ENCODE results near the gene KCTD15. TPM values are rescaled to one million over a fixed set of nuclear protein-coding genes. Genes with fewer than 3 reads are reported as not detected.
A peak's percentile ranks its signal among the peaks of the same experiment; 100 is the strongest.

KCTD15 gene
- total and polyA plus RNA-seq, 10 donors = 7.6 to 31.8 (median 19.2) TPM

GRCh38 chr19:33811246-33811645, 14.6 kb downstream of the KCTD15 start:
- TF ChIP-seq POLR2A (IDR thresholded peaks at IDR 0.05) = no peak
- no peak for TF ChIP-seq CTCF (IDR thresholded peaks at IDR 0.05 in 8 of 11, conservative IDR thresholded peaks at IDR 0.05 in 3 of 11)
- no peak for TF ChIP-seq POLR2AphosphoS5 (IDR thresholded peaks at IDR 0.05)
- no peak overlapping the region for H3K4me3 ChIP-seq
- peaks cover 0 to 60% (median 18%) of the 10 kb centered on the region in 6 donors for H3K36me3 ChIP-seq
- H3K27me3 ChIP-seq (replicated peaks in 1 of 7) = no peaks in the 10 kb centered on the region
- intact Hi-C loops (cut with DNase I; ENCODE audit: low total_unique reads) = no loop called here
- peaks cover 0 to 45% (median 6%) of the 10 kb centered on the region in 6 donors for H3K4me1 ChIP-seq
- H3K9me3 ChIP-seq = no peaks in the 10 kb centered on the region
- 95 to 97% (median 95%) methylated on average over 38 to 41 of the region's 41 CpGs for WGBS, 5 donors
- DNase-seq = peak; percentile 69
- no peak overlapping the region for H3K27ac ChIP-seq

GRCh38 chr19:33811736-33812387, 15.2 kb downstream of the KCTD15 start:
- no peaks in the 10 kb centered on the region for H3K27me3 ChIP-seq (replicated peaks in 1 of 7)
- peaks cover 0 to 38% (median 7%) of the 10 kb centered on the region in 6 donors for H3K4me1 ChIP-seq
- TF ChIP-seq POLR2AphosphoS5 (IDR thresholded peaks at IDR 0.05) (no peak), POLR2A (IDR thresholded peaks at IDR 0.05) (no peak), CTCF (IDR thresholded peaks at IDR 0.05 in 8 of 11, conservative IDR thresholded peaks at IDR 0.05 in 3 of 11) (no peak)
- no peak overlapping the region for H3K27ac ChIP-seq
- intact Hi-C loops (cut with DNase I; ENCODE audit: low total_unique reads) = no loop called here
- peaks cover 0 to 56% (median 18%) of the 10 kb centered on the region in 6 donors for H3K36me3 ChIP-seq
- DNase-seq = peak; percentile 47
- H3K9me3 ChIP-seq = no peaks in the 10 kb centered on the region
- WGBS, 5 donors = 71 to 82% (median 77%) methylated on average over 13 to 14 of the region's 14 CpGs
- no peak overlapping the region for H3K4me3 ChIP-seq

- H3K4me3 ChIP-seq = no peak overlapping the region
- H3K9me3 ChIP-seq = no peaks in the 10 kb centered on the region
- H3K36me3 ChIP-seq = peaks cover 0 to 48% (median 18%) of the 10 kb centered on the region in 6 donors
- WGBS, 5 donors = 85 to 92% (median 91%) methylated on average over 10 to 28 of the region's 28 CpGs
- intact Hi-C loops (cut with DNase I; ENCODE audit: low total_unique reads) = no loop called here
- no peak for TF ChIP-seq CTCF (IDR thresholded peaks at IDR 0.05 in 8 of 11, conservative IDR thresholded peaks at IDR 0.05 in 3 of 11)
- TF ChIP-seq POLR2A (IDR thresholded peaks at IDR 0.05) = no peak
- no peak for TF ChIP-seq POLR2AphosphoS5 (IDR thresholded peaks at IDR 0.05)
- H3K27me3 ChIP-seq (replicated peaks in 1 of 7) = no peaks in the 10 kb centered on the region
- peak; percentile 67 for DNase-seq
- H3K27ac ChIP-seq = no peak overlapping the region
- H3K4me1 ChIP-seq = peaks cover 0 to 30% (median 10%) of the 10 kb centered on the region in 6 donors
Observed at GRCh38 chr19:33812388-33813330, 16.0 kb downstream of the KCTD15 start.
